ENCODE data around the gene ICAM4.
A peak's percentile ranks its signal among the peaks of the same experiment; 100 is the strongest.

ICAM4 gene

DNA sequence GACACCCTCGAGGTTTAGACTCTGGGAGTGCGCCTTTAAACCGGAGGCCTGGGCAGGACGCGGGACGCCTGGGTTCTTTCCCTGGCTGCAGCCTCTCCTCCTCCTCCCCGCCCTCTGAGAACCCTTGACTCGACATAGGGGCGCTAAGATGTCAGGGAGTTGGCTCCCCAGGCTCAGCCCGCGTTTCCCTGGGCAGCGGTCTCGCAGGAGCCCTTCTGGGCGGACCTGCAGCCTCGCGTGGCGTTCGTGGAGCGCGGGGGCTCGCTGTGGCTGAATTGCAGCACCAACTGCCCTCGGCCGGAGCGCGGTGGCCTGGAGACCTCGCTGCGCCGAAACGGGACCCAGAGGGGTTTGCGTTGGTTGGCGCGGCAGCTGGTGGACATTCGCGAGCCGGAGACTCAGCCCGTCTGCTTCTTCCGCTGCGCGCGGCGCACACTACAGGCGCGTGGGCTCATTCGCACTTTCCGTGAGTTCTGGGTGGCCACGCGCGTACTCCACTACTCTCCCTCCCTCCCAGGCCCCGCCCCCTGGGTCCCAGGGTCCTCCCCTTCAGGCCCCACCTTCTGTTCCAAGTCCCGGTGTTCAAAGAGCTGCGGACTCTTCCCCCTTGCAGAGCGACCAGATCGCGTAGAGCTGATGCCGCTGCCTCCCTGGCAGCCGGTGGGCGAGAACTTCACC lies 4.3 kb downstream of the ICAM4 start:
- FAIRE-seq (no peak), DNase-seq (ENCODE audit: insufficient read length, low spot score) (no peak)
- TF ChIP-seq POLR2A (IDR thresholded peaks at IDR 0.05; ENCODE audit: low read depth, low read length): peak; percentile 38; the same call in 1 of the 2 replicates

DNA sequence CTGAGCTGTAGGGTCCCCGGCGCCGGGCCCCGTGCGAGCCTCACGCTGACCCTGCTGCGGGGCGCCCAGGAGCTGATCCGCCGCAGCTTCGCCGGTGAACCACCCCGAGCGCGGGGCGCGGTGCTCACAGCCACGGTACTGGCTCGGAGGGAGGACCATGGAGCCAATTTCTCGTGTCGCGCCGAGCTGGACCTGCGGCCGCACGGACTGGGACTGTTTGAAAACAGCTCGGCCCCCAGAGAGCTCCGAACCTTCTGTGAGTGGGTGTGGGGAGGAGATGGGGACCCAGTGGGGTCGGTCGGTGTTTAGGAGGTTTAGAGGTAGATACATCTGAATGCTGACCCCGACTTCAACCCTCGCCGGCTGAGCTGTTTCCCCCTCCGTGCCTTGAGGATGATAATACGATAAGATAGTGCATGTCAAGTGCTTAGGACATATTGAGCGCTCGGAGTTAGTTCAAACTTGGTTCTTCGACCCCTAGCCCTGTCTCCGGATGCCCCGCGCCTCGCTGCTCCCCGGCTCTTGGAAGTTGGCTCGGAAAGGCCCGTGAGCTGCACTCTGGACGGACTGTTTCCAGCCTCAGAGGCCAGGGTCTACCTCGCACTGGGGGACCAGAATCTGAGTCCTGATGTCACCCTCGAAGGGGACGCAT lies 4.9 kb downstream of the ICAM4 start:
- TF ChIP-seq POLR2A (IDR thresholded peaks at IDR 0.05; ENCODE audit: low read depth, low read length): no peak
- no peak for FAIRE-seq
- no peak for DNase-seq (ENCODE audit: insufficient read length, low spot score)

DNA sequence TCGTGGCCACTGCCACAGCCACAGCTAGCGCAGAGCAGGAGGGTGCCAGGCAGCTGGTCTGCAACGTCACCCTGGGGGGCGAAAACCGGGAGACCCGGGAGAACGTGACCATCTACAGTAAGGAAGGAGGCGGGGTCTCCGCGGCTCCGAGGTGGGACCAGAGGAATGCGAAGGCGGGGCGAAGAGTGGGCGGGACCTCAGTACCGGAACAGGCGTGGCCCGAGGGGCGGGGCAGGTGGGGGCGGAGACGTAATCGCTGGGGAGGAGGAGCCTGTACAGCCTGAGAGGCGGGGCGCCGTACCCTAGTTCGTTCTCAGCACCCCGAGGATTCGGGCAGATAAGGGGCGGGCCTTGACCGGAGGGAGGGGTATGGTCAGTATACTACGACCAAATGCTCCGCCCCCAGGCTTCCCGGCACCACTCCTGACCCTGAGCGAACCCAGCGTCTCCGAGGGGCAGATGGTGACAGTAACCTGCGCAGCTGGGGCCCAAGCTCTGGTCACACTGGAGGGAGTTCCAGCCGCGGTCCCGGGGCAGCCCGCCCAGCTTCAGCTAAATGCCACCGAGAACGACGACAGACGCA lies 5.5 kb downstream of the ICAM4 start:
- no peak for FAIRE-seq
- TF ChIP-seq POLR2A (IDR thresholded peaks at IDR 0.05; ENCODE audit: low read depth, low read length): no peak

DNA sequence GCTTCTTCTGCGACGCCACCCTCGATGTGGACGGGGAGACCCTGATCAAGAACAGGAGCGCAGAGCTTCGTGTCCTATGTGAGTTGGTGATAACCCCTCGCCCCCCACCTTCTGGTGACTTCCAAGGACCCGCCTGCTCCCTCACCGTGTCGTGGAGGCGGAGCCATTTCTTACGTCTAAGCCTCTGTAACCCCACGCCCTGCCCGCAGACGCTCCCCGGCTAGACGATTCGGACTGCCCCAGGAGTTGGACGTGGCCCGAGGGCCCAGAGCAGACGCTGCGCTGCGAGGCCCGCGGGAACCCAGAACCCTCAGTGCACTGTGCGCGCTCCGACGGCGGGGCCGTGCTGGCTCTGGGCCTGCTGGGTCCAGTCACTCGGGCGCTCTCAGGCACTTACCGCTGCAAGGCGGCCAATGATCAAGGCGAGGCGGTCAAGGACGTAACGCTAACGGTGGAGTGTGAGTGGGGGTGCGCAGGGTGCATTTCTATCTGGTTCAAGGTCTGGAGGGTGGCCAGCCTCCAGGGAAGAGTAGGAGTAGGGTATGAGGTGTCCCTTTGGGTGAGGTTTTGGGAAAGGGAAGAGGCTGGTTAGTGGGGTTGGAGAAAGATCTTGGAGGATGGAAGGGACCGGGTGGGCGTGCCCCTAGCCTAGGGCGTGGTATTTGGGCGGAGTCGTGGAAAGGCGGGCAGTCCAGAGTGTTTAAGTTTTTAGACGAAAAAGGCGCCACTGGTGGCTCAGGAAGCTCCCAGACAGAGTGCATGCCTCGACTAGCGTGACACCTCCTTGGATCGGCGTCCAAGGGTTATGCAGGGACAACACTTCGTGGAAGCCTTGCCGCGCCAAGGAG lies 6.3 kb downstream of the ICAM4 start:
- FAIRE-seq: no peak
- no peak for TF ChIP-seq POLR2A (IDR thresholded peaks at IDR 0.05; ENCODE audit: low read depth, low read length)
- no peak for DNase-seq (ENCODE audit: insufficient read length, low spot score)

More for the DNA sequence above, 5.5 kb downstream of the ICAM4 start:
- DNase-seq (ENCODE audit: insufficient read length, low spot score): peak; percentile 67

DNA sequence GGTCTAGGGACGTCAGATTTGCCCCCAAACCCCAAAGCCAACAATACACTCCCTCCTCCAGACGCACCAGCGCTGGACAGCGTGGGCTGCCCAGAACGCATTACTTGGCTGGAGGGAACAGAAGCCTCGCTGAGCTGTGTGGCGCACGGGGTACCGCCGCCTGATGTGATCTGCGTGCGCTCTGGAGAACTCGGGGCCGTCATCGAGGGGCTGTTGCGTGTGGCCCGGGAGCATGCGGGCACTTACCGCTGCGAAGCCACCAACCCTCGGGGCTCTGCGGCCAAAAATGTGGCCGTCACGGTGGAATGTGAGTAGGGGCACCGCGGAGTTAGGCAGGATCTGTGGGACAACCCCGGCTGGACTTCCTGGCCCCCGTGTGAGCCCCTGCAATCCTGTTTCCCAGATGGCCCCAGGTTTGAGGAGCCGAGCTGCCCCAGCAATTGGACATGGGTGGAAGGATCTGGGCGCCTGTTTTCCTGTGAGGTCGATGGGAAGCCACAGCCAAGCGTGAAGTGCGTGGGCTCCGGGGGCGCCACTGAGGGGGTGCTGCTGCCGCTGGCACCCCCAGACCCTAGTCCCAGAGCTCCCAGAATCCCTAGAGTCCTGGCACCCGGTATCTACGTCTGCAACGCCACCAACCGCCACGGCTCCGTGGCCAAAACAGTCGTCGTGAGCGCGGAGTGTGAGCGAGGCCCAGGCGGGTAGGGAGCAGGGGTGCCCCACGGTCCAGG lies 7.0 kb downstream of the ICAM4 start:
- DNase-seq (ENCODE audit: insufficient read length, low spot score): no peak
- no peak for FAIRE-seq
- no peak for TF ChIP-seq POLR2A (IDR thresholded peaks at IDR 0.05; ENCODE audit: low read depth, low read length)

DNA sequence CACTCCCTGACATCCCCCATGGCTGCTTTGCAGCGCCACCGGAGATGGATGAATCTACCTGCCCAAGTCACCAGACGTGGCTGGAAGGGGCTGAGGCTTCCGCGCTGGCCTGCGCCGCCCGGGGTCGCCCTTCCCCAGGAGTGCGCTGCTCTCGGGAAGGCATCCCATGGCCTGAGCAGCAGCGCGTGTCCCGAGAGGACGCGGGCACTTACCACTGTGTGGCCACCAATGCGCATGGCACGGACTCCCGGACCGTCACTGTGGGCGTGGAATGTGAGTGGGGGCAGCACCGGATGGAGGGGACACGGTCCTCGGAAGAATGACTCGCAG lies 7.6 kb downstream of the ICAM4 start:
- DNase-seq (ENCODE audit: insufficient read length, low spot score) (no peak), FAIRE-seq (no peak)
- no peak for TF ChIP-seq POLR2A (IDR thresholded peaks at IDR 0.05; ENCODE audit: low read depth, low read length)

DNA sequence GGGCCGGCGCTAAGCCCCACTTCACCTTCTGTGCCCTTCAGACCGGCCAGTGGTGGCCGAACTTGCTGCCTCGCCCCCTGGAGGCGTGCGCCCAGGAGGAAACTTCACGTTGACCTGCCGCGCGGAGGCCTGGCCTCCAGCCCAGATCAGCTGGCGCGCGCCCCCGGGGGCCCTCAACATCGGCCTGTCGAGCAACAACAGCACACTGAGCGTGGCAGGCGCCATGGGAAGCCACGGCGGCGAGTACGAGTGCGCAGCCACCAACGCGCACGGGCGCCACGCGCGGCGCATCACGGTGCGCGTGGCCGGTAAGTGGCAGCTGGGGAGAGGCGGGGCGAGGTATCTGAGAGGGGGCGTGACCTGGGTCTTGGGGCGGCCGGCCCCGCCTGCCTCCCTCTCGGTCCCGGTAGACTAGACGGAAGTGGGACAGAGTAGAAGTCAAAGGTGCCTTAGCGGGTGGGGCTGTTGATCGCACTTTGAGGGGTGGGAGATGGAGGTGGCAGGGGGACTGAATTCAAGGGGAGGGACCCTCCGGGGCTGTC lies 8.6 kb downstream of the ICAM4 start:
- TF ChIP-seq POLR2A (IDR thresholded peaks at IDR 0.05; ENCODE audit: low read depth, low read length): no peak
- DNase-seq (ENCODE audit: insufficient read length, low spot score): no peak
- FAIRE-seq: no peak

DNA sequence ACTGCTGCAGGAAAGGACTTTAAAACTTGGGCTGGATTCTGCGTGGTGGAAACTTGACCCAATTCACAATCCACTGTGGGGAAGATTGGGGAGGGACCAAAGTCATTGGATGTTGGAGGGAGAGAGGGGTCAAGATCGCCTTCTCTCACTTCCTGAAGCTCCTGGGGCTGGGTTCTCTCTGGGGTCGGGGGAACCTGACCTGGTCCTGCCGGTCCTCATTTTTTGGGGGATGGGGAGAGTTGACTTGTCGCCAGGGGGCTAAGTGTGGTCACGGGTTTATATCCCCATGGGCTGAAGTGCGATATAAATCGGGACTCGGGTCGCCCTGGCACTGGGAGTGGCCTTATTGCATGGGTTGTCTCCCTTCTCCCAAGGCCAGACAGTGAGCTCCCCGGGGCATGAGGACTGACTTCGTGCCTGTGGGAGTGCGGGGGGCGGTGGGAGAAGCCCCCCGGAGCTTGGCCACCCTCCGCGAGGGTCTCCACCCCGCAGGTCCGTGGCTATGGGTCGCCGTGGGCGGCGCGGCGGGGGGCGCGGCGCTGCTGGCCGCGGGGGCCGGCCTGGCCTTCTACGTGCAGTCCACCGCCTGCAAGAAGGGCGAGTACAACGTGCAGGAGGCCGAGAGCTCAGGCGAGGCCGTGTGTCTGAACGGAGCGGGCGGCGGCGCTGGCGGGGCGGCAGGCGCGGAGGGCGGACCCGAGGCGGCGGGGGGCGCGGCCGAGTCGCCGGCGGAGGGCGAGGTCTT lies 9.3 kb downstream of the ICAM4 start:
- no peak for FAIRE-seq
- no peak for TF ChIP-seq POLR2A (IDR thresholded peaks at IDR 0.05; ENCODE audit: low read depth, low read length)
- DNase-seq (ENCODE audit: insufficient read length, low spot score): no peak

DNA sequence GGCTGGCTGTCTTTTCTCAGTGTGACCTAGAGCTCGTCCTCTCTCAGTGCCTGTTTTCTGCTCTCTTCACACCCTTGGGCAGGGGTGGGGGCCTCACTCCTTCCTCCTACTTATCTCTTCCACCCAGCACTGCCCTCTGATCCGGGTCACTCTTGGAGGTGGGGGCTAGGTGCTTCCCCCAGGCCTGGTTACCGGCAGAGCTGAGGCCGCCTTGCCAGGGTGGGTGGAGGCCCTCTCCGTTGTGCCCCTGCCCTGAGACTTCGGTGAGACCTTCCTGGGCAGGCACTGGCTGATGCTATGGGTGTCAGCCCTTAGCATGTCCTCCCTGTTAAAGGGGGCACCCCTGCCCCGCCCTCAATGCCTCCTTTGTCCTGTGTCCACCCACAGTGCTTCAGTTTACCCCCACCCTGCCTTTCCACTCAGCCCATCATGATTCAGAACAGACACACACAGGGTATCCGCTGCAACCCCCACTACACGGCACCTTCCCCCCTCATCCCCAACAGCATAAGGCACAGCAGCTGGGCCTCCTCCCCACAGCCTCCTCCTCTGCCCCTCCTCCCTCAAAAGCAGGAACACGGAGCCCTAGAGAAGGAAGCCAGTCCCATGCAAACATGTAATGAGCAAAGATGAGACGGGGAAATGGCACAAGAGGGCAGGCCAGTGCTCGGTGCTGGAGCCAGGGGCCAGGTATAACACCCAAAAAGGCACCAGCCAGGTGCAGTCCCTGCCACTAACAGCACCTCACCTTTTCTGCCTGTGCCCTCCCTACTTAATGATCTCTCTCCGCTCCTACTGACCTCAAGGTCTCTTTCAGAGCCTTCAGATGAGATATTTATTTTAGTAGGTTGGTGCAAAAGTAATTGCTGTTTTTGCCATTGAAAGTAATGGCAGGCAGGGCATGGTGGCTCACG lies 13.0 kb downstream of the ICAM4 start:
- FAIRE-seq: no peak
- no peak for DNase-seq (ENCODE audit: insufficient read length, low spot score)
- no peak for TF ChIP-seq POLR2A (IDR thresholded peaks at IDR 0.05; ENCODE audit: low read depth, low read length)

DNA sequence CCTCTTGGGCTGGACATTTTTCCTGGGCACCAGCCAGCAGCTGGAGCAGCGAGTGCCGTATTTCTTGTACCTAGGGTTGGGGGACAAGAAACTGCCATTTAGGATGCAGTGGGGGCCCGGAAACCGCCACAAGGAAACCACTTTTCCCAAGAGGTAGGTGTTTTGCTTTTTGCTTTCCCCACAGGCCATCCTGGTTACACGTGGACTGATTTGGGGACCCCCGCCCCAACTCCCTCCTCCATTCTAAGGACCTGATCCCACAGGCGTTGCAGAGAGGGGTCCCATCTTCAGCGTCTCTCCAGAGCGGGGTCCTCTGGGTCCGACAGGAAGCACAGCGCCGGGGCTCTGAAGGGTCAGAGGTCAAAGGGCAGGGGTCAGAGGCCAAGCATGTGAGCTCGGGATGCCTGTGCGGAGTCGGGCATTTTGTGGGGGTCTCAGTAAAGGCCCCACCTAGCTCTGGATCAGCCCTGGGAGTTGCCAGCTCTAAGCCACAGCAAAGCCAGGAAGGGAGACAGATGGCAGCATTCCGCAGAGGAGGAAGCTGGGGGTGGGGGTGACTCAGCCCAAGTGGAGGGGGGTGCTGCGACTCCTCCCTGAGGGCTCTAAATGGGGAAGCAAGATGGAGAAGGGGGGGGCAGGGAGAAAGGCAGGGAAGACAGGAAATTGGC lies 18.5 kb downstream of the ICAM4 start:
- no peak for TF ChIP-seq POLR2A (IDR thresholded peaks at IDR 0.05; ENCODE audit: low read depth, low read length)
- DNase-seq (ENCODE audit: insufficient read length, low spot score) (no peak), FAIRE-seq (no peak)

DNA sequence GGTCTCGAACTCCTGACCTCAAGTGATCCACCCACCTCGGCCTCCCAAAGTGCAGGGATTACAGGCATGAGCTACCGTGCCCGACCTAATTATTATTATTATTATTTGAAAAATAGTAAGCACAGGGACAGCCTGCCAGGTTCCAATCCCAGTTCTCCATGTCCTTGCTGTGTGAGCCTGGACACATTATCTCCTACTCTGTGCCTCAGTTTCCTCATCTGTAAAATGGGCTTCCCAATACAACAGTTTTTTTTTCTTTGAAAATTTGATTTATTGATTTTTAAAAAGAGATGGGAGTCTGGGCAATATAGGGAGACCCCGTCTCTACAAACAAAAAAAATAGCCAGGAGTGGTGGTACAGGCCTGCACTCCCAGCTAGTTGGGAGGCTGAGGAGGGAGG lies 19.6 kb downstream of the ICAM4 start:
- FAIRE-seq (no peak), DNase-seq (ENCODE audit: insufficient read length, low spot score) (no peak)
- no peak for TF ChIP-seq POLR2A (IDR thresholded peaks at IDR 0.05; ENCODE audit: low read depth, low read length)
